GDM1 (cell line): Measurements from ENCODE around the gene BAIAP2.
A peak's percentile ranks its signal among the peaks of the same experiment; 100 is the strongest.

ENCODE experiments used
- DNase-seq: peaks from one replicate; lab custom pipeline; 2025; lab: John Stamatoyannopoulos, UW

BAIAP2 gene

DNA sequence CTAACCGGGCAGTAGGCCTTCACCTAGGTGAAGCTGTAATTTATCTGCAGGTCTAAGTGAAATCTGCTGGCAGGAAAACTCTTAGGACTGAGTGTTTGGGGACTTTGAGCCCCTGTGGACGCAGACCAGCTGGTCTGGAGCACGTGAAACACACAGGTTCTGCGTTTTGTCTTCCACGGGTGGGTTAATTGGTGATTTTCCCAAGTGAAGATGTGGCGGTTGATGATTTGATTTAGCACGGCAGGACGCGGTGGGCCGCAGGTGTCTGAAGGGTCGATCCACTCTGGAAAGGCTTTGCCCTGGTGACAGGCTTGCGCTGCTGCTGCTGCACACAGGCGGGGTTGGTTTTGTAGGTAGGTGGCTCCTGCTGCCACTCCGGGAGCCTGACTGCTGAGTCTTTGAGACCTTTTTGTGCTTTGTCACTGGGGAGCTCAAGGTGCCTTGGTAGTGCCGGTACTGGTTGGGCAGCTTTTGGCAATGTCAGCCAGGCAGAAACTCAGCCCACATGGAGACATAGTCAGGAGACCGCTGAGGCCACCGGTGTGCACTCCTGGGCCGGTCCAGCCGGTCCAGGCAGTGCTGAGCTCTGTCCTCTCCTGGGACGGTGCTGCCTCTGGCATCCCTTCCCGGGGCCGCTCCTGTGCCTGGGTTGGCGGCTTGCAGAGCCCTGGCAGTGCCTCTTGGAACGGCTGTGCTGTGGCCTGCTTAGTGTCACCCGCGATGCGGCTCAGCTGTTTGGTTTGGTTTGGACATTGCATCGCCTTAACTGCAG, 2.3 kb downstream of the BAIAP2 start:
- no peak for DNase-seq

DNA sequence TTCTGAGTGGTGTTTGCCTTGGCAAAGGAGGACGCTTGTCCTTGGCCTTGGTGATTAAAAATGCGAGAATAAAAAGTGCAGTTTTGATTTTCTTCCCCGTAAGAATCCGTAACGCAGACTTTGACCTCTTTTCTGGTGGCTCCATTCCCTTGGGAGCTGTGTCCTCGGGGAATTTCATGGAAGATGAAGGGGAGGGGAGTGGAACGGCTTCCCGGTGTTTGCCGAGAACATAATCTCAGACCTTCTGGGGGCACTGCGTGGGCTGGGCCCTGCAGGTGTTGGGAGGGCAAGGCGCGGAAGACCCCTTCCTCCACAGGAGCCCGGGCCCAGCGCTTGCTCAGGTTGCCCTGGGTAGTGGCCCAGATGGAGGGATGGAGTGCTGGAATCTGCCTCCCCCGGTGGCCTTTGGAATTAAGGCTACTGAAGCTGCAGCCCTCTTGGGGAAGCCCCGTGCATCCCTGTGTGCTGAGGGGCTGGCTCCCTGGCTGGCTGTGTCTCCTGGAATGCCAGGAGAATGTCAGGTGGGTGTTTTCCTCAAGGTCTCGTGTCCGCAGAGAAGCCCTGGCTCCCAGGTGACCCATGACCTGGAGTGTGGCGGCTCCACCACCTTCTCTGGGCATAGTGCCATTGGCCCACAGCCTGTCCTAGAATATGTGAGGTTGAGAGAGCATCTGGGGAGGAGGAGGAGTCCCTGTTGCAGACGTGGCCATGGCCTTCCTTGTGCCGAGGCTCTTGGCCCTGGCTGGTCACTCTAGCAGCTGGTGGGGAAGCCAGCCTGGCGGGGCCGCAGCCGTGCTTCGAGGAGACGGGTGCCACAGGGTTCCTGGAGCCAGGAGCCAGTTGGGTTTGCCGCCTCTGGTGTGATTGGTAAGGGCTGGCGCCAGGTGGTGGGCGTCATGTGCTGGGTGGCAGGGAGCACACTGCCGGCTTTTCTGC, 3.1 kb downstream of the BAIAP2 start:
- DNase-seq, result no peak

DNA sequence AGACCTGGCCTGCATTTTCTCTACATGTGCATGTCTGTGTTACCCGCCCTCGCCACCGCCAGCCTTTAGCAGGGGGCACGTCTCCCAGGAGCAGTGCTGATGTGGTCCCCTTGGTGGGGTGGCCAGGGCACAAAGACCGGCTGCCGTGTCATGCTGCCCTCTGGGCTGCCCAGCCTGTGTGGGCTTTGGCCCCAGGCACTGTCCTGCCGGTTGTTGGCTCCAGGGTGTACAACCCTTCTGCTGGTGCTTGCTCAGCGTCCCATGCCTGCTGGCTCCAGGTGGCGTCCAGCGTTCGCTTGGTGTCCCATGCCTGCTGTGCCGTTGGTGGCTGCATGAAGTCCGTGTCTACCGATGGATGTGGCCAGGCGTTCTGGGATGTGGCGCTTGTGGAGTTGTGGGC, 4.1 kb downstream of the BAIAP2 start:
- DNase-seq, result no peak

DNA sequence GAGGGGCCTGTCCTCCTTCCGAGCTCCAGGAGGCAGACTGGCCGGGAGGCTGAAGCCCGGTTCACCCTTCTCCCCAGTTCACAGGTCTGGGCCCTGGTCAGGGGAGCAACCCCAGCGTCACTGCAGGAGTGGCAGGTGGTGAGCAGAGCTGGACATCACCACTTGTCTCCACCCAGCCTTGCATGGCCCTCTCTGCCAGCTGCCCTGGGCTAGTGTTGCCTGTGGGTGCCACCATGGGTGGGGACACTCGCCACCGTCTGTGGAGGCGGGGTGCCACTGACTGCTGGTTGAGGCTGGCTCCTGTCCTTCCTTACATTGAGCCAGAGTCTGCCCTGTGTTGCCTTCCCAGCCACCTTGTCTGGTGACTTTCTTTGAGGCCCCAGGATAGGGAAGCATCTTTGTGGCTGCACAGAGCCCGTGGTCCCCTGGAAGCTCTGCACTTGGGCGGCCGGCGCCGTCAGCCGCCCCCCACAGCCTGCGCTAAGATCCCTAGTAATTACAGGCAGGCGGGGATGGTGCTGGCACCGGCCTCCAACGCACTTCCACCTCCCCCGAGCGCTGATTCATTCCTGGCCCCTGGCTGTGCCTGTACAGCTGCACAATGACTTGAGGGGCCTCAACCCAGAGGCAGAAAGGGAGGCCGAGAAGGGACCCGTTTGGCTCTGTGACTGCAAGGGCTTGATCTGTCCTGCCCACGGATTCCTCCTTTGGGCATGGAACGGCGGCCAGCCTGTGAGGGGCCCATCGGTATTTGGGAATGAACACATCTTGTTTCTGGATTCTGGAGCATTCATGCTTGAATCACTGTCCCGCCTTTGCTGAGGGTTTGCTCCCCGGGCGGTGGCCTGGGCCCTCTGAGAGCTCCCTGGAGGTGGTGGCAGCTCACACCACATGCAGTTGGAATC, 5.2 kb downstream of the BAIAP2 start:
- DNase-seq, result peak; percentile 32

DNA sequence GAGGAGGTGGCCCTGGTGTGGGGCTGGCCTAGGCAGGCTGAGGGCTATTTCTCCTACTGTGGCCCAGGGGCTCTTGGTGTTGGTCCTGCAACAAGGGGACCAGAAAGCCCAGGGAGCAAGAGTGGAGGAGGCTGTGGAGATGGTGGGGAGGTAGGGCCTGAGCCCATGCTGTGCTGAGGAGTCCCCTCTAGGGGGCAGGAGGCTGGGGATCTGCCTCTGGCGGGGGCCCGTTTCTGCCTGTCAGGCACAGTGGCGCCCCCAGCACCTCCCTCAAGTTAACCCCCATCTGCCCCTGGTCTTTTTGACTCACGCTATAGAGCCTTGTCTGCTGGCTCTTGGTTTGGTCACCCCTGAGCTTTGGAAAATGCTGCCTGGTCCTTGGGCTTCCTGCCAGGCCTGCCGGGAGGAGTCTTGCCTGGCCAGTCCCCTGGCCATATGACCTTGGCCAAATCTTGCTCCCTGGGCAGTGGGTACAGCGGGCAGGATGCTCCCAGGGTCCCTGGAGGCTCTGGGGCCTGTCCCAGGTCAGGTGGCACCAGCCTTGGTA, 5.9 kb downstream of the BAIAP2 start:
- no peak for DNase-seq

DNA sequence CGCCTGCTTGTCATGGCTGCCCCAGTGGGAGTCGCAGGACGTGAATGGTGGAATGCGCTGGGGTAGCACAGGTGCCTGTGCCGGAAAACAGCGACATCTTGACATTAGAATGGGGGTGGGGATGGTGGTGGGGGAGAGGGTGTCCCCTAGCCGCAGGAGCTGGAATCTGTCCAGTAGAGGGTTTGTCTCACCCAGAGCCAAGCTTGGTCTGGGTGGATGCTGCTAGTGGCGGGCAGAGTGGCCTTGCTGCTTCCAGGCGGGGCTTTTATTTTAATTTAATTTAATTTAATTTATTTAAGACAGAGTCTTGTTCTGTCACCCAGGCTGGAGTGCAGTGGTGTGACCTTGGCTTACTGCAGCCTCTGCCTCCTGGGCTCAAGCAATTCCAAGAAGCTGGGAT, 7.7 kb downstream of the BAIAP2 start:
- DNase-seq, result no peak

DNA sequence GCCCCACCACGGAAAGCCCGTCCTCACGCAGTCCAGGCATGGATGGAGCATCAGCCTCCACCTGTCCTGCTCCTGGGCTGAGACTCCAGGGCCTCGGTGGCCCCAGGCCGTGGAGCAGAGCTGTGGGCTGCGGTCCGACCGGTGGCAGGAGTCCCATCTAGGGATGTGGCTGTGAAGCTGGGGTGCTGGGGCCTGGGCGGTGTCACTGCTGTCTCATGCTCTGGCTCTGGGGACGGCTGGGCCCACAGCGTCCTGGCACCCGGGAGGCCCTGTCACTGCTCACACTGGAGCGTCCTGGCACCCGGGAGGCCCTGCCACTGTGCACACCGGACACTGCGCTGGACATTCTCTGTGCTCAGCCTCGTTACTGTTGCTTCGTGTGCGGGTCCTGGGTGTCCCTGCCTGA, 8.4 kb downstream of the BAIAP2 start:
- no peak for DNase-seq

DNA sequence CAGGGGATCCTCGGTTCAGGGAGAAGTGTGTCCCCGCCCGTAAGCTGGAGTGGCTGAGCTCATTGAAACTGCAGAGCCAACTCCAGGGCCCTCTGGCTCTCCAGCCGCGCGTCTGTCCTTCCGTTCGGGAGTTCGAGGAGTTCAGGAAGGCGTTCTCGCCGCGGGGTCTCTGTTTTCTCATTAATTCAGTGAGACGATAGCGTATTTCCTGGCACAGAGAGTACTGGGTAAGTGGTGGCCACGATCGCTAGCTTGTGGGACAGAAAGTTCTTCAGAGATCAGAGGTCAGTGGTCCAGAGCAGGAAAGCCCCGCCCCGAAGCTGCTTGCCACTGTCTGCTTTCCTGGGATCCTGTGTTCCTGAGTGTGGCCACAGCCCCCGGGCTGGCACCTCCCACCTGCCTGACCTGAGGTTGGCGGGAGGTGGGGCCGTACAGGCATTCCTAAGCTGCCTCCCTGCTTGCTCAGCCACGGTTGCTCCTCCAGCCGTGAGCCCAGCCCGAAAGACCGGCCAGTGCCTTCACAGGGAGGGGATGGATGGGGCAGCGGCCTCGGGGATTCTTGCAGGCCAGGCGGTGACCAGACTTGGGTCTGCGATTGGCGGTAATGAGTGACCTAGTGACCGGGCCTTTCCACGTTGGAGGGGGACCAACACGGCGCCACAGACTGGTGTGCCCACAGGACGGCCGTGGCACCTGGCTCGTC, 8.9 kb downstream of the BAIAP2 start:
- no peak for DNase-seq

DNA sequence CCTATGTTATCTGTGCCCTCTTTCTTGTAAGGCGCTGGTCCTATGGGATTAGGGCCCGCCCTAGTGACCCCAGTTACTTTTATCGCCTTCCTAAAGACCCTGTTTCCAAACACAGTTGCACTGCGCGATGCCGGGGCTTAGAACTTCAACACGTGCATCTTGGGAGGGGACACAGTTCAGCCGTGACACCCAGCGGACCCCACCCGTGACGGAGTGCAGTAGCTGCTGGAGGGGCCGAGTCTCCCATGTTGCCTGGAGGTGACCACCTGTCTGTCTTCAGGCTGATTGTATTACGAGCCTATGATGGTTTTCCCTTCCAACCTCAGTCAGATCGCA, 9.4 kb downstream of the BAIAP2 start:
- DNase-seq, result no peak

DNA sequence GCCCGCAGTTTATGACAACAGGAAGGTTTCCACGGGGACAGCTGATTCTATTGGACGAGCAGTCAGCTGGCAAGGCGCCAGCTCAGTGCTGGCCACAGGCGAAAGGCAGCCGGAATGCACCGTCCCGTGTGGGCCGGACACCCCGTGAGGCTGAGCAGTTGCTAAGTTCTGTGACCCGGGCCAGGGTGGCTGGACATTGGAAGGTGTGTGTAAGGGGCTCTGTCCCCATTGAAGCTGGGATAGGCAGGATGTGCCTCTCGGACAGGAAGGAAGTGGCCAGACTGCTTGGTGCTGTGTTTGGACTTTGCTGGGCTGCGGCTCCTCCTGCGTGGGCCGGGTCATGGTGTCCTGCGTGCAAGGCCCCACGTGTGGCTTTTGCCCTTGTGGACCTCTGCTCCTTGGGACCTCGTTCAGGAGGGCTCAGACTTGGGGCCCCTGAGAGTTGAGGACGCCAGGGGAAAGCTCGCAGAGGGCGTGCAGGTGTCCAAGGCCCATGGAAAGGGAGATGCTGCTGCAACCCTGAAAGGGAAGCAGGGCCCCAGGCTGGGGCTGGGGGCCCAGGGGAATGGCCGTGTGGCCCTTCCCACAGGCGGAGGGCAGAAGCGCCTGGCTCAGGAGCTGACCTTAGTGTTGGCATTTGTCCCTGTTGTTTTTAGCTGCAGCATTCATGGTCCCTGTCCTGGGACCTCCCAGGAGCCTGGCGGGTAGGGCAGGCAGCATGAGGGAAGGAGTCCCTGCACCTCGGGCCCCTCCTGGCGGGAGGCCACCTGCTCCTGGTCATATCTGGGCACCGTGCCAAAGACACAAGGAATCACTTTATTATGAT, 10.0 kb downstream of the BAIAP2 start:
- DNase-seq, result no peak

DNA sequence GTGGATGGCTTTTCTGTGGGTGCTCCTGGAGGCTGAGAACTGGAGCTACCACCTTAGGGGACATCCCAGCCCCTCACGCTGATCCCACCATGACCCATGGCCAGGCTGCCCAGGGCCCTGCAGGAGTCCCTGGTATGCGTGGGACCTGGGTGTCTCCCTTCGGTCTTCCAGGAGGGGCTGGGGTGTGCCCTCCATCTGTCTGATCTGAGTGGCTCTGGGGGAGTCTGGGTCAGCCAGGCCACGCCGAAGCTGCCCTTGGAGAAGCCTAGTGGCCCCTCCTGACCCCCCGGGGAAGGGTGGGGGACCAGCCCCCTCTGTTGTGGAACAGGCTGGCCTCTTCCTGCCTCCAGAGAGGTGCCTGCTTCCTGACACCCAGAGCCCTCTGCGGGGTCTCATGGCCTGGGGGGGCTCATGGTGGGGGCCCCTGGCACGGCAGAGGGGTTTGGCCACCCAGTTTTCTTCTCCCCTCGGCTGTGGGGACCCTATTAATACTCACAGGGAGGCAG, 10.7 kb downstream of the BAIAP2 start:
- DNase-seq, result no peak

DNA sequence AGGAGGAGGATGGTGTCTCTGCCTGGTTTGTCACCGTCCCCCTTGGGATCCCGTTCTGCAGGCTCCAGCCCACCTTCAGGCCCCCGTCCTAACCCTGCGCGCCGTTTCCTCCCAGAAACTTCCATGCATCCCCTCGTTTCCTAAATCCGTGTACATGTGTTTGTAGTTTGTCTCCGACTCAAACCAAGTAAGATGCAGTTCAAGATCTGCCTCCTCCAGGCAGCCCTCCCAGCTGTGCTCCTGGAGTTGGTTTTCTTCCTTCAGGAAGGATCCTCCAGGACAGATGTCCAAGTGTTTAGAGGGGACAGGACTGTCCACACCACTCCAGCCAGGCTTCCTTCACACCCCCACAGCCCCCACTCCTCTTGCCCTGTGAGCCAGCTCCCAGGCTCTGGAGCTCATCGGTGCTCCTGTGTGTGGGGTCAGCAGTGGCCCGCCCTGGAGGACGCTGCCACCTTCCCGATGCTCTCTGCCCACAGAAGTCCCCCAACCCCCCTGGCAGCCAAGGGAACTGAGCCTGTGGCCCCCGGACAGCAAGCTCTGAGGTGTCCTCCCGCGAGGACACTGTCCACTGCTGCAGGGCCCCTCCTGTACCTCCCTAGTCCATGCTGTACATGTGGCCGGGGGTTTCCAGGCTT, 11.3 kb downstream of the BAIAP2 start:
- no peak for DNase-seq

DNA sequence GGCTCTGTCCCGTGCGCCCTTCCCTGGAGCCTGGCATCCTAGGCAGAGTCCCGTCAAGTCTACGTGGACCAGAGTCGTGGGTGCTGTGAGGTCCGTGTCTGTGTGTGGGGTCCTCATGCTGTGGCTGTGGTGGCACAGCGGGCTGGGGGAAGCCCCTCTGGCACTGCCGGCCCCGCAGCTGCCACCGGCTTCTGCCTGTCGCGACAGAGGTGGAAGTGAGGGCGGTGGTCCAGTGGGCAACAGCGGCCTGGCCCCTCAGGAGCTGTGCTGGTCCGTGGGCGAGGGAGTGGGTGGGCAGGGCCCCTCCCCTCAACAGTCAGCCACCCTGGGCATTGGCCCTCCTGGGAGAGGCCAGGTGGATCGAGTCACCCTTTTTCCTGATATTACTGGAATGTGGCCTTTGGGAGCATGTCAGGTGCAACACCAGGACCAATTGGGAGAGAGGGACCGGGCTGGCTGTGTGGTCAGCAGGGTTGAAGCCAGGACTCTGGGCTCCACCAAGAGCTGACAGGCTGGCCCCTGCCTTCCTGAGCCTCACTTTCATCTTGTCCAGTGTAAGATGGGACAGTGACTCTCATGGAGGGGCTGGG, 11.9 kb downstream of the BAIAP2 start:
- DNase-seq, result no peak

DNA sequence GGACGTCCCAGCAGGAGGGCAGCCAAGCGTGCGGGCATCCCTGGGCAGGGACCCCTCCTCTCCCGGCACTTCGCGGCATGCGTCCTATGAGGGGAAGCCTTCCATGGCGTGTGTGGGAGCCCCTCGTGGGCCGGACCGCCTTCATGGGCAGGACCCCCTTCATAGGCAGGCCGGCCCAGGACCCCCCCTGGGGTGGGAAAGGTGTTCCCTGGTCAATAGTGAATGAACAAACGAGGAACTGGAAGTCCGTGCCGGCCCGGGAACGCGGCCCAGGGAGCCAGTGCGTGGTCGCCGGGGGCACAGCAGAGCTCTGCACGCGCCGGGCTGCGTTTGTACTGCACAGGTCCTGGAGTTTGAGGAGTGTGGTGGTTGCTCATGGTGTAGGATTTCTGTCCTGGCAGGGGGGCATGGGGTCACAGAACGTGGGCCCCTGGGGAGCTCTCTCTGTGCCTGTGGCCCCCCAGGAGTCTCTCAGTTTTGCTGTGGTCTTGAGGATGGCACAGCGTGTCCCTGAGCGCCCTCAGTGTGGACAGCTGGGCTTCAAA, 13.9 kb downstream of the BAIAP2 start:
- DNase-seq, result no peak

DNA sequence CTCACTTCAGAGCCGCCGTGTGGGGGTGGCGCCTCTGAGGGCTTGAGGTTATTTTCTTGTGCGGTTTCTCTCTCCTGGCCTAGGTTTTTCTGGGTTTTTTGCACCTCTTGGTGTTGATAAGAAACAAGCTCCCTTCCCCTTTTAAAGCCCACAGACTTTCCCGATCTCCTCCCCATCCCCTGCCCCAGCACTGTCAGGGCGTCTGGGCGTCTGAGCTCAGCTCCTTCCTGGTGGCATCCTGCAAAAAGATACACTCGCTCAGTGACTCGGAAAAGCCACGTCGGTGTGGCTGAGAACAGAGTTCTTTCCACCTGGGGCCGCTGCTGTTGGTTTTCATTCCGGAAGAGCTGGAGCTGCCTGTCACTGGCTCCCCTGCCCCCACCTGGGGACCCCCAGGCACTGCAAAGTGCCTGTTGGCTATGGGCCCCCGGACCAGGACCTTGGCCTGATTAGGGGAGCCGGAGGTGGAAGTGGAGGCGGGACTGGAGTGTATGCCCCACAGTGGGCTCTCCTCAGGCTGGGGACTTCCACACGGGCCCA, 14.5 kb downstream of the BAIAP2 start:
- peak; percentile 65 for DNase-seq

DNA sequence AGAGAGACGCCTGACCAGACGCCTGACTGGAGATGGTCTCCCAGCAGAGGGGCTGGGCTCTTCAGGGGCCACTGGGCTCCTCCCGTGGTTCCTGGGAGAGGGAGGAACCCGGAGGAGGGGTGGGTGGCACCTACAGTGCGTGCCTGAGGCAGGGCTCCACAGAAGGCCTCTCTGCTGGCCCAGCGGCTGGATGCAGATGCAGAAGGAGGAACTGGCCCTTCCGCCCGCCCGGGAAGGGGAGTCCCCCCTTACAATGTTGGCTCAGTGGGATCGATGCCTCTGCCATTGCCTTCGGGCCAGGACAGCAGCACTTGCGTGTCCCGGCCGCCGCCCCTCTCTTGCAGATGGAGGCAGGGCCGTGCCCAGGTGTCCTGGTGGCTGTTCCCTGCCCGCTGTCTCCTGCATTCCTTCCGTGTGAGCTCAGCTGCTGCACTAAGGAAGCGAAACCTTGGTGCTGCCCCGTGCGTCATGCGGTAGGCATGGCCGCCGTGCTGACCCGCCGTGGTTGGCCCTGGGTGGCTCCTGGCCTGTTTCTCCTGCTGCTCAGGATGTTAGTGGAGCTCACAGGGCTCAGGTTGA, 15.1 kb downstream of the BAIAP2 start:
- DNase-seq, result no peak

DNA sequence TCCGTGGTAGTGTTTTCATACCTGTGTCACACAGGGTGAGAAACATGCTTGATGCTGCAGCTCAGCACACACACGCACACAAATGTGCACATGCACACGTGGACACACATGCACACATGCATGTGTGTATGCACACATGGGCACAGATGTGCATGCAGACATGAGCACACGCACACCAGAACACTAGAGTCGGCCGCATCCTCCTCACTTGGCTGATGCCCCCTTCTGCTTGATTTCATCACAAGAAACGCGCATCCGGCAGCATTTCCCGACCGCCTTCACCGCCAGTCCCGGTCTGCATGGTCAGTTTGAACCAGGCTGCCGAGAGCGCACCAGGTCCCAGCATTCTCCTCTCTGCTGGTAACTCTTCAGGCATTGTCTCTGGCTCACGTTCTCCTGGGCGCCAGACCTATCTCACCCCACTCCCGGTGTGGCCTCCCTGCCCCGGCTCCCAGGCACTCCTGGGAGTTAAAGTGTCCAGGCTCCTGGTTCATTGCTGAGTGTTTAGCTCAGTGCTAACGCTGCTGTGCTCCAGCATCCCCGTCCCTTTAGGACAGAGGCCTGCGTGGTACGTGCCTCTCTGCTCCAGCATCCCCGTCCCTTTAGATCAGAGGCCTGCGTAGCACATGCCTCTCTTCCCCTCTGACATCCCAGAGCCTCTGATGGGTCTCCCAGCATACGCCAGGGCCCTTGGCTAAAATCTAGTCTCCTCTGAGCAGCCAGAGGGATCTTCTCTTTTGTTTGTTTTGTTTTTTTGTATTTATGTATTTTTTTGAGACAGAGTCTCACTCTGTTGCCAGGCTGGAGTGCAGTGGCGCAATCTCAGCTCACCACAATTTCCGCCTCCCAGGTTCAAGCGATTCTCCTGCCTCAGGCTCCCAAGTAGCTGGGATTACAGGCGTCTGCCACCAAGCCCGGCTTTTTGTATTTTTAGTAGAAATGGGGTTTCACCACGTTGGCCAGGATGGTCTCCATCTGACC, 16.0 kb downstream of the BAIAP2 start:
- no peak for DNase-seq
